Measurements from ENCODE around the gene PLPPR1. TPM values are rescaled to one million over a fixed set of nuclear protein-coding genes. Genes with fewer than 3 reads are reported as not detected.

Gene PLPPR1
- total and polyA plus RNA-seq, 10 donors = not detected

GRCh38 chr9:101138509-101138908 lies 110.0 kb downstream of the PLPPR1 start:
- no peaks in the 10 kb centered on the region for H3K4me1 ChIP-seq
- no peaks in the 10 kb centered on the region for H3K9me3 ChIP-seq
- DNase-seq = no peak
- no peak overlapping the region for H3K4me3 ChIP-seq
- H3K36me3 ChIP-seq = no peaks in the 10 kb centered on the region
- no peaks in the 10 kb centered on the region for H3K27me3 ChIP-seq (replicated peaks in 1 of 7)
- intact Hi-C loops (cut with DNase I; ENCODE audit: low total_unique reads) = no loop called here
- H3K27ac ChIP-seq = no peak overlapping the region
- no peak for TF ChIP-seq CTCF (IDR thresholded peaks at IDR 0.05 in 8 of 11, conservative IDR thresholded peaks at IDR 0.05 in 3 of 11)
- TF ChIP-seq POLR2AphosphoS5 (IDR thresholded peaks at IDR 0.05) = no peak
- TF ChIP-seq POLR2A (IDR thresholded peaks at IDR 0.05) = no peak

DNA sequence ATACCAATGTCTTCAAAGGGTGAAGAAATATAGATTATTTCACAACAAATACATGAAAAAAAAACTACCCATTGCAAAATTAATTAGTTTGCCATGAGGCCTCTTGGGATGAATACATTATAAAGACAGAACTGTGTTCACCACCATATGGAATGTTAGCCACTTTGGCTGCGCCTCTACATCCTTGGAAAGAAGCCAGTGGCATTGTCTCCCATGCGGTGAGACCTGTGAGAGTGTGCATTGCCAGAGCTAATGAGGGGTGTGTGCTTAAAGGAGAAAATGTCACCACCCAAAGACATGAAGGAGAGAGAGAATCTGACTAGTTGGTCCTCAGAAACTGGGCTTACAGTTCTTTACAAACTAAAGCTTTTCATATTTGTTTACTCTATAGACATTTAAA lies 110.6 kb downstream of the PLPPR1 start:
- H3K4me3 ChIP-seq = no peak overlapping the region
- H3K27ac ChIP-seq = no peak overlapping the region
- TF ChIP-seq POLR2AphosphoS5 (IDR thresholded peaks at IDR 0.05) = no peak
- no peak for TF ChIP-seq POLR2A (IDR thresholded peaks at IDR 0.05)
- TF ChIP-seq CTCF (IDR thresholded peaks at IDR 0.05 in 8 of 11, conservative IDR thresholded peaks at IDR 0.05 in 3 of 11) = no peak
- no peaks in the 10 kb centered on the region for H3K4me1 ChIP-seq
- H3K36me3 ChIP-seq = no peaks in the 10 kb centered on the region
- intact Hi-C loops (cut with DNase I; ENCODE audit: low total_unique reads) = no loop called here
- WGBS, 5 donors = 69 to 85% (median 73%) methylated on average over 2 of the region's 2 CpGs
- peaks cover 0 to 4% (median 0%) of the 10 kb centered on the region in 8 donors for H3K9me3 ChIP-seq
- no peak for DNase-seq
- H3K27me3 ChIP-seq (replicated peaks in 1 of 7) = no peaks in the 10 kb centered on the region

DNA sequence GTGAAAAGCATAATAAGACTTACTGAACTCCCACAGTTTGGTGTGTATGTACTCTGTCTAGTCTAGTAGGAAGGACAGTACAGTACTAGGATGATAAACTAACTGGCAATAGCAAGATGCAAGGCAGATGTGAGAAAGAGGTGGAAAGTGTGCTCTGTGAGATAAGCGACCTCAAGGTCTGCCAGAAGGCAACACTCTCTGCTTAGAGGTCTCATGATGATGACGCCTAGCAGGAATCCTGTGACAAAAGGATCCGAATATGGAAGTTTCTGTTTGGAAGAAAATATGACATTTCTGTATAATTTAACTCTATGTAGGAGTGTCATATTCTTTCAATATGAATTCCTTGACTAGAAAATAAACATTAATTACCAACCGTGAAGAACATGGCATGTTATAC lies 112.2 kb downstream of the PLPPR1 start:
- WGBS, 5 donors = 64 to 75% (median 66%) methylated on average over 4 of the region's 4 CpGs

DNA sequence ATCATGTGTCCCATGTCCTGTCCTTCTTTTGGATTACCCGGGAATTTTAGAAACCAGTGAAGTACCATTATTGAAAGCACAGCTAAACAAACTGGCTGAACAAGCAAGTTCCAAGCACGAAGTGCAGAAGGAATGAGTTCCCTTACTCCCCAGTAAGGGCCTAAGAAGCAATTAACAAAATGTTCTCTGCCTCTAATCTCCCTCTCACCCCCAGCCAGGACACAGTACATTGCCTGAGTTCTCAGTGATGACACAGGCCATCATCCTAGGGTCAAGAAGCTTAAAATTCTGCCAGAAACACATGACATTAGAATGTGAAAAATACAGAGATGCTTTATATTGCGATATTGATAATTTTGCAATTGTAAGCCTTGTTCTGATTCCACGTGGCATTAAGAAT lies 118.0 kb downstream of the PLPPR1 start:
- no peak for TF ChIP-seq POLR2AphosphoS5 (IDR thresholded peaks at IDR 0.05)
- TF ChIP-seq CTCF (IDR thresholded peaks at IDR 0.05 in 8 of 11, conservative IDR thresholded peaks at IDR 0.05 in 3 of 11) = no peak
- TF ChIP-seq POLR2A (IDR thresholded peaks at IDR 0.05) = no peak
- no peak for DNase-seq
- Histone ChIP-seq H3K9me3 (peaks cover 0 to 35% (median 0%) of the 10 kb centered on the region in 8 donors), H3K4me1 (no peaks in the 10 kb centered on the region), H3K27me3 (replicated peaks in 1 of 7) (no peaks in the 10 kb centered on the region), H3K27ac (no peak overlapping the region), H3K4me3 (no peak overlapping the region), H3K36me3 (no peaks in the 10 kb centered on the region)
- intact Hi-C loops (cut with DNase I; ENCODE audit: low total_unique reads) = no loop called here
- WGBS, 5 donors = 71 to 81% (median 77%) methylated on average over 4 of the region's 4 CpGs

More for the DNA sequence above, 112.2 kb downstream of the PLPPR1 start:
- intact Hi-C loops (cut with DNase I; ENCODE audit: low total_unique reads) = no loop called here
- H3K9me3 ChIP-seq = peaks cover 0 to 7% (median 0%) of the 10 kb centered on the region in 8 donors
- no peak for DNase-seq
- no peak overlapping the region for H3K27ac ChIP-seq
- no peaks in the 10 kb centered on the region for H3K4me1 ChIP-seq
- no peaks in the 10 kb centered on the region for H3K27me3 ChIP-seq (replicated peaks in 1 of 7)
- no peaks in the 10 kb centered on the region for H3K36me3 ChIP-seq
- TF ChIP-seq POLR2A (IDR thresholded peaks at IDR 0.05) (no peak), CTCF (IDR thresholded peaks at IDR 0.05 in 8 of 11, conservative IDR thresholded peaks at IDR 0.05 in 3 of 11) (no peak), POLR2AphosphoS5 (IDR thresholded peaks at IDR 0.05) (no peak)
- no peak overlapping the region for H3K4me3 ChIP-seq
